Chondrocyte (in vitro differentiated cells): Measurements from ENCODE around the gene TM4SF18. TPM values are rescaled to one million over a fixed set of nuclear protein-coding genes. Genes with fewer than 3 reads are reported as not detected.
A peak's percentile ranks its signal among the peaks of the same experiment; 100 is the strongest.

Source experiments
- DNase-seq: peaks from one replicate; pipeline ENCODE4 v3.0.0; 2021; ENCODE audit warnings: mixed read lengths, low spot score
- H3K27ac Mint-ChIP-seq: one replicate; pipeline ENCODE4 v1.8.0; 2021; ENCODE audit warnings: mild to moderate bottlenecking, moderate library complexity, mixed read lengths; ENCODE audit not compliant: unreplicated experiment
- H3K27me3 Mint-ChIP-seq: 2 replicates; pipeline ENCODE4 v1.8.0; 2021; ENCODE audit warnings: low read depth, mixed read lengths
- H3K36me3 Mint-ChIP-seq: 2 replicates; pipeline ENCODE4 v1.8.0; 2021; ENCODE audit warnings: low read depth, mixed read lengths
- H3K4me1 Mint-ChIP-seq: 2 replicates; pipeline ENCODE4 v1.8.0; 2021; ENCODE audit warnings: low read depth, mild to moderate bottlenecking, mixed read lengths
- H3K4me3 Mint-ChIP-seq: one replicate; pipeline ENCODE4 v1.8.0; 2021; ENCODE audit warnings: mild to moderate bottlenecking, moderate library complexity, mixed read lengths; ENCODE audit not compliant: unreplicated experiment
- H3K9me3 Mint-ChIP-seq: 2 replicates; pipeline ENCODE4 v1.8.0; 2021; ENCODE audit warnings: low read depth, mixed read lengths
- CTCF ChIP-seq: fragments of 200-600 bp; sonication (generic); IDR thresholded peaks from 2 replicates; pipeline ENCODE4 v1.5.0; 2021; ENCODE audit warnings: antibody characterized with exemption, mild to moderate bottlenecking, moderate library complexity
- total RNA-seq: library from RNA; stranded (reverse); gene quantifications from 3 replicates; pipeline ENCODE4 v1.2.1, GENCODE V29; 2021

The TM4SF18 gene
- total RNA-seq, 1 donor from 2014 or later: 0.20 TPM

- Mint-ChIP-seq H3K9me3 (no peaks in the 10 kb centered on the region), H3K27ac (peak overlapping the region; percentile 65), H3K4me3 (no peak overlapping the region), H3K4me1 (peaks cover 56% of the 10 kb centered on the region), H3K27me3 (no peaks in the 10 kb centered on the region), H3K36me3 (no peaks in the 10 kb centered on the region)
- TF ChIP-seq CTCF: no peak
- DNase-seq: no peak
These were observed 59.2 kb downstream of the TM4SF18 start for GRCh38 chr3:149274220-149274619.

GRCh38 chr3:149273096-149273751, 60.2 kb downstream of the TM4SF18 start:
- Mint-ChIP-seq H3K27me3 (no peaks in the 10 kb centered on the region), H3K36me3 (no peaks in the 10 kb centered on the region), H3K4me1 (peaks cover 47% of the 10 kb centered on the region), H3K27ac (no peak overlapping the region), H3K4me3 (no peak overlapping the region), H3K9me3 (no peaks in the 10 kb centered on the region)
- no peak for DNase-seq
- TF ChIP-seq CTCF: peak; percentile 100

- no peak for DNase-seq
- TF ChIP-seq CTCF: no peak
- no peaks in the 10 kb centered on the region for H3K27me3 Mint-ChIP-seq
- H3K4me3 Mint-ChIP-seq: no peak overlapping the region
- H3K4me1 Mint-ChIP-seq: peaks cover 35% of the 10 kb centered on the region
- no peaks in the 10 kb centered on the region for H3K36me3 Mint-ChIP-seq
- H3K27ac Mint-ChIP-seq: no peak overlapping the region
- H3K9me3 Mint-ChIP-seq: no peaks in the 10 kb centered on the region
These were observed 61.8 kb downstream of the TM4SF18 start for GRCh38 chr3:149271669-149272068.

- no peaks in the 10 kb centered on the region for H3K27me3 Mint-ChIP-seq
- DNase-seq: no peak
- peak overlapping the region; percentile 39 for H3K27ac Mint-ChIP-seq
- TF ChIP-seq CTCF: no peak
- peaks cover 30% of the 10 kb centered on the region for H3K4me1 Mint-ChIP-seq
- no peaks in the 10 kb centered on the region for H3K9me3 Mint-ChIP-seq
- no peaks in the 10 kb centered on the region for H3K36me3 Mint-ChIP-seq
- H3K4me3 Mint-ChIP-seq: no peak overlapping the region
These were observed 63.3 kb downstream of the TM4SF18 start for GRCh38 chr3:149270180-149270579.

- no peaks in the 10 kb centered on the region for H3K36me3 Mint-ChIP-seq
- H3K27ac Mint-ChIP-seq: no peak overlapping the region
- no peak overlapping the region for H3K4me3 Mint-ChIP-seq
- TF ChIP-seq CTCF: no peak
- H3K27me3 Mint-ChIP-seq: no peaks in the 10 kb centered on the region
- no peaks in the 10 kb centered on the region for H3K9me3 Mint-ChIP-seq
- peaks cover 25% of the 10 kb centered on the region for H3K4me1 Mint-ChIP-seq
- DNase-seq: no peak
These were observed 63.7 kb downstream of the TM4SF18 start for GRCh38 chr3:149269687-149270086.

Other genes with a start within 250 kb of the TM4SF18 start
- 26.4 to 30.9 TPM (median 29.8 TPM) in 3 replicates for gene HLTF, start 247.1 kb downstream of the TM4SF18 start, total RNA-seq
- 16.2 to 17.5 TPM (median 16.5 TPM) in 3 replicates for gene HPS3, start 204.0 kb downstream of the TM4SF18 start, total RNA-seq
- gene CP, start 111.8 kb downstream of the TM4SF18 start, total RNA-seq: not detected in 3 replicates
- 42.8 to 60.3 TPM (median 59.9 TPM) in 3 replicates for gene TM4SF1, start 44.0 kb upstream of the TM4SF18 start, total RNA-seq
- not detected in 3 replicates for gene TM4SF4, start 141.1 kb upstream of the TM4SF18 start, total RNA-seq